Measurements from ENCODE around the gene WNK1. TPM values are rescaled to one million over a fixed set of nuclear protein-coding genes. Genes with fewer than 3 reads are reported as not detected.

Gene WNK1
- total and polyA plus RNA-seq, 2 donors (not counting 3 experiments of a cell fraction or from before 2014, with no cell fraction given) = 46.3 to 108 TPM

DNA sequence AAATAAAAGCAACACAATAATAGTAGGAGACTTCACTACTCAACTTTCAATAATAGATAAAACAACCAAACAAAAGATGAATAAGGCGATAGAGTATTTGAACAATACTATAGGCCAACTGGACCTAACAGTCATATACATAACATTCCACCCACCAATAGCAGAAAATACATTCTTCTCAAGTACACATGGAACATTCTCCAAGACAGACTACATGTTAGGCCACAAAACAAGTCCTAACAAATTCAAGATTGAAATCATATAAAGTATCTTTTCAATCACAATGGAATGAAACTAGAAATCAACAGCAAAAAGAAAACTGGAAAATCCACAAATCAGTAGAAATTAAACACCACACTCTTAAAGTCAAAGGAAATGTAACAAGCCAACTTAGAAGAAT, 168.3 kb downstream of the WNK1 start:
- no TSS peak for BruUV-seq (replicated peaks)
- intact Hi-C loops (cut with micrococcal nuclease) (no loop called here), dilution Hi-C loops (cut with MboI; ENCODE audit: extremely low pct_ligation_motif_present, low sequenced_read_pairs) (no loop called here)
- H3K9ac ChIP-seq (replicated peaks; ENCODE audit: extremely low read depth, insufficient read depth, low read length) = no peak overlapping the region
- H3K4me2 ChIP-seq (ENCODE audit: insufficient read depth, low read length) = no peak overlapping the region
- peaks cover 15 to 20% of the 10 kb centered on the region in 2 experiments for H3K36me3 ChIP-seq (ENCODE audit: control insufficient read depth in 2 of 2, extremely low read depth in 1 of 2, insufficient read depth in 2 of 2, low read length in 2 of 2)
- POLR2A ChIA-PET = no interaction called here
- H3K4me1 ChIP-seq (ENCODE audit: control insufficient read depth, extremely low read depth, insufficient read depth, low read length) = no peaks in the 10 kb centered on the region
- CTCF ChIA-PET = interaction anchor here (1.0 kb wide), 1 partner anchor 197 kb away, joined by 3 read pairs; no protein-coding TSS in a partner anchor
- H3K9me3 ChIP-seq (replicated peaks; ENCODE audit: control insufficient read depth, insufficient read depth, low read length) = no peaks in the 10 kb centered on the region
- DNase-seq (ENCODE audit: low read depth, low spot score) (no peak), FAIRE-seq (no peak)
- H4K20me1 ChIP-seq (replicated peaks; ENCODE audit: control insufficient read depth, extremely low read depth, insufficient read depth, low read length) = no peaks in the 10 kb centered on the region
- H3K79me2 ChIP-seq (ENCODE audit: control insufficient read depth, insufficient read depth, low read length) = no peaks in the 10 kb centered on the region
- TF ChIP-seq MYC (IDR thresholded peaks at IDR 0.05; ENCODE audit: low read depth, low read length) (no peak), EZH2 (IDR thresholded peaks at IDR 0.05; ENCODE audit: borderline replicate concordance, low read depth, low read length, severe bottlenecking) (no peak), POLR2AphosphoS5 (IDR thresholded peaks at IDR 0.05; ENCODE audit: insufficient read depth, low read depth, low read length) (no peak), FOS (IDR thresholded peaks at IDR 0.05; ENCODE audit: borderline replicate concordance, insufficient read depth, low read length) (no peak), POLR2A (IDR thresholded peaks at IDR 0.05; ENCODE audit: low read depth, low read length) (no peak), MAX (IDR thresholded peaks at IDR 0.05; ENCODE audit: insufficient read depth, insufficient read length) (no peak), JUN (IDR thresholded peaks at IDR 0.05; ENCODE audit: borderline replicate concordance, insufficient read depth, insufficient read length, low read depth) (no peak), GATA2 (IDR thresholded peaks at IDR 0.05; ENCODE audit: insufficient read depth, insufficient read length, low read depth, low read length) (no peak), CTCF (IDR thresholded peaks at IDR 0.05; ENCODE audit: extremely low read depth in 1 of 2, insufficient read depth in 1 of 2, low read depth in 1 of 2, low read length in 2 of 2) (no peak)
- H3K27ac ChIP-seq (ENCODE audit: insufficient read depth, low read depth, low read length) = no peak overlapping the region
- no peaks in the 10 kb centered on the region for H3K27me3 ChIP-seq (ENCODE audit: control insufficient read depth in 2 of 2, insufficient read depth in 2 of 2, low read length in 2 of 2)
- no peak overlapping the region for H3K4me3 ChIP-seq (replicated peaks in 1 of 3; ENCODE audit: insufficient read depth in 1 of 3, low read depth in 1 of 3, low read length in 3 of 3)
- no peak overlapping the region for H2AFZ ChIP-seq (ENCODE audit: low read depth, low read length)
- no peaks in the 10 kb centered on the region for H3K9me1 ChIP-seq (replicated peaks; ENCODE audit: control insufficient read depth, extremely low read depth, insufficient read depth, low read length)

Data from endothelial cell of umbilical vein (primary cell).